Aorta (tissue), 5 donors: ENCODE measurements around the gene OTOF. TPM values are rescaled to one million over a fixed set of nuclear protein-coding genes. Genes with fewer than 3 reads are reported as not detected.
A peak's percentile ranks its signal among the peaks of the same experiment; 100 is the strongest.

ENCODE experiments used
- ATAC-seq: fragments of 200-7000 bp; cut with Tn5 transposase; one replicate; pipeline ENCODE4 v1.9.1; 2022; ENCODE audit warnings: moderate library complexity; ENCODE audit not compliant: low FRiP score
- DNase-seq, 2 donors: peaks; one replicate each; pipeline ENCODE4 v3.0.0-alpha.2; 2020
- H3K27ac ChIP-seq, 2 donors: one replicate each; pipeline ENCODE4 v1.5.1; 2013; ENCODE audit warnings: low read length in 2 of 2, mild to moderate bottlenecking in 2 of 2, moderate library complexity in 2 of 2, control low read depth in 1 of 2, inconsistent platforms in 1 of 2, low read depth in 1 of 2
- H3K27me3 ChIP-seq, 2 donors: one replicate each; pipeline ENCODE4 v1.6.1; 2013; ENCODE audit warnings: control low read depth in 1 of 2, low read length in 1 of 2, mild to moderate bottlenecking in 1 of 2, moderate library complexity in 1 of 2; ENCODE audit not compliant: insufficient read depth in 2 of 2, control insufficient read depth in 1 of 2
- H3K36me3 ChIP-seq, 2 donors: one replicate each; pipeline ENCODE4 v1.6.1; 2013; ENCODE audit warnings: control low read depth in 1 of 2, low read length in 1 of 2, mild to moderate bottlenecking in 1 of 2; ENCODE audit not compliant: insufficient read depth in 2 of 2, control insufficient read depth in 1 of 2
- H3K4me1 ChIP-seq, 2 donors: one replicate each; pipeline ENCODE4 v1.6.1; 2013; ENCODE audit warnings: low read length in 2 of 2, control low read depth in 1 of 2, mild to moderate bottlenecking in 1 of 2, moderate library complexity in 1 of 2; ENCODE audit not compliant: insufficient read depth in 2 of 2, control insufficient read depth in 1 of 2
- H3K4me3 ChIP-seq, 2 donors: one replicate each; pipeline ENCODE4 v1.5.1; 2013; ENCODE audit warnings: low read length in 2 of 2, control low read depth in 1 of 2, mild to moderate bottlenecking in 1 of 2
- H3K9me3 ChIP-seq: one replicate; pipeline ENCODE4 v1.6.1; 2013; ENCODE audit warnings: mild to moderate bottlenecking, low read length; ENCODE audit not compliant: control insufficient read depth
- WGBS, 2 donors: extraction: QIAGEN DNeasy Blood & Tissue Kit; methylation state at CpG; one replicate each; pipeline ENCODE4 v1.1.7; 2013; 5-methylcytosine and 5-hydroxymethylcytosine counted together
- intact Hi-C, 2 donors: fragments of 100-400 bp; cut with DNase I; formaldehyde crosslinking; loops; one replicate each; pipeline versions ENCODE4 v1.14.2 to v1.15.0; 2022
- polyA plus RNA-seq, 2 donors: library from polyadenylated mRNA; stranded (reverse); fragments of 200-250 nt; gene quantifications; one replicate each; pipeline ENCODE4 v1.2.3, GENCODE V29; 2013
- total RNA-seq, 2 donors: library from RNA; stranded (reverse); fragmentation: NEBNext Ultra II Directional; extraction: Animal tissue kit (Norgen Biotek cat#: 25700); gene quantifications; one replicate each; pipeline ENCODE4 v1.2.1, GENCODE V29; 2021
- donor health status: healthy with polysubstance abuse.
- donor health status: Bipolar disorder and iron deficiency.
- donor health status: DM: no; HTN: no; CAD: no.
- donor health status: DM: no; HTN: no; CAD: no.
- donor health status: DM: yes; HTN: yes; CAD: no.

The OTOF gene
- total and polyA plus RNA-seq, 4 donors, result 0.06 to 0.24 TPM; not detected in 2

DNA sequence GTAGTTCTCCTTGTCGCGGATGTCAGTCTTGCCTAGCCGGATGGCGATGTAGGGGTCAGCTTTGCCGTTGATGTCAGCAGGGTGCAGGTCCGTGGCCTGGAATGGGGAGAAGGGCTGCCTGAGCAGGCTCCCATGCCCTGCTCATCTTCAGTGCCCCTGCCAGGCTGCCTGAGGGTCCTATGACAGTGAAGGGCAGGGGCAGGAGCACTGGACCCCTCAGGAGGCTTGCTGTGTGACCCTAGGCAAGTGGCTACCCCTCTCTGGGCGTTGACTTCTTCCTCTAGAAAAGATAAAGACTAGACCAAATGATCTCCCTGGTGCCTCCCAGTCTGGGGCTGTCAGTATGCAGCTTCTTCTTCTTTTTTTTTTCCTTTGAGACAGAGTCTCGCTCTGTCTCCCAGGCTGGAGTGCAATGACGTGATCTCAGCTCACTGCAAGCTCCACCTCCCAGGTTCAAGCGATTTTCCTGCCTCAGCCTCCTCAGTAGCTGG, 11.9 kb downstream of the OTOF start:
- 92 to 94% methylated on average over 10 of the region's 10 CpGs for WGBS, 2 donors
- H3K27ac ChIP-seq, result no peak overlapping the region
- no peak overlapping the region for H3K4me3 ChIP-seq
- H3K4me1 ChIP-seq, result no peaks in the 10 kb centered on the region
- ATAC-seq (no peak), DNase-seq (peak in 1 of 2 donors; percentile 55)
- intact Hi-C loops, result no loop called here
- no peaks in the 10 kb centered on the region for H3K36me3 ChIP-seq
- no peaks in the 10 kb centered on the region for H3K27me3 ChIP-seq
- peaks cover 1% of the 10 kb centered on the region for H3K9me3 ChIP-seq

DNA sequence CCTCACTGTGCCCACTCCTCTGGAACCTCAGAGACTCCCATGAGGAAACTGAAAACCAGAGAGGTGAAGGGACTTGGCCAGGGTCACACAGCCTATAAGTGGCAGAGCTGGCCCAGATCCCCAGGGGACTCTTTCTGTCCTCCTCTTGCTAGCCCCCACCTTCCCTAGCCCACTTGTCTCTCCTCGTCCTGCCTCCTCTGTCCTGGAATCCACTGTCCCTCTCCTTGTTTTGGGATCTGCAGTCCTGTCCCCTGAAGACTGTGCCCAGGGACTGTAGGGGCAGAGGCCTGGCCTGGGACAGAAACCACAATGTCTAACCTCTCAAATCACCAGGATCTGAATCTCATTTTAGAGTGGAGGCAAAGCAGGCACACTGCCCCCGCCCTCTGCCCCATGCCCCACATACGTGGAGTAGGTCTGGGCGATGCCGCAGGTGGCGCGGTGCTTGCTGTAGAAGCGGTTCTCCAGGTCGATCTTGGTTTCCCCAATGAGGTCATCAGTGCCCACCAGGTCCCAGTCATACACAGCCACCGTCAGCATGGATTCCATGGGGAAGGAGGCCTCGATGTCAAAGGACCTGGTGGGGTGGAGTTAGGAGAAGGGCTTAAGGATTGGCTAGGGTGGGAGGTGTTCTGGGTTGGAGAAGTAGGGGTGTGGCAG, 12.5 kb downstream of the OTOF start:
- intact Hi-C loops, result no loop called here
- WGBS, 2 donors, result 92 to 93% methylated on average over 11 of the region's 11 CpGs
- H3K36me3 ChIP-seq, result no peaks in the 10 kb centered on the region
- H3K27ac ChIP-seq, result no peak overlapping the region
- H3K4me3 ChIP-seq, result no peak overlapping the region
- ATAC-seq (no peak), DNase-seq (no peak)
- no peaks in the 10 kb centered on the region for H3K4me1 ChIP-seq
- H3K9me3 ChIP-seq, result peaks cover 1% of the 10 kb centered on the region
- no peaks in the 10 kb centered on the region for H3K27me3 ChIP-seq

DNA sequence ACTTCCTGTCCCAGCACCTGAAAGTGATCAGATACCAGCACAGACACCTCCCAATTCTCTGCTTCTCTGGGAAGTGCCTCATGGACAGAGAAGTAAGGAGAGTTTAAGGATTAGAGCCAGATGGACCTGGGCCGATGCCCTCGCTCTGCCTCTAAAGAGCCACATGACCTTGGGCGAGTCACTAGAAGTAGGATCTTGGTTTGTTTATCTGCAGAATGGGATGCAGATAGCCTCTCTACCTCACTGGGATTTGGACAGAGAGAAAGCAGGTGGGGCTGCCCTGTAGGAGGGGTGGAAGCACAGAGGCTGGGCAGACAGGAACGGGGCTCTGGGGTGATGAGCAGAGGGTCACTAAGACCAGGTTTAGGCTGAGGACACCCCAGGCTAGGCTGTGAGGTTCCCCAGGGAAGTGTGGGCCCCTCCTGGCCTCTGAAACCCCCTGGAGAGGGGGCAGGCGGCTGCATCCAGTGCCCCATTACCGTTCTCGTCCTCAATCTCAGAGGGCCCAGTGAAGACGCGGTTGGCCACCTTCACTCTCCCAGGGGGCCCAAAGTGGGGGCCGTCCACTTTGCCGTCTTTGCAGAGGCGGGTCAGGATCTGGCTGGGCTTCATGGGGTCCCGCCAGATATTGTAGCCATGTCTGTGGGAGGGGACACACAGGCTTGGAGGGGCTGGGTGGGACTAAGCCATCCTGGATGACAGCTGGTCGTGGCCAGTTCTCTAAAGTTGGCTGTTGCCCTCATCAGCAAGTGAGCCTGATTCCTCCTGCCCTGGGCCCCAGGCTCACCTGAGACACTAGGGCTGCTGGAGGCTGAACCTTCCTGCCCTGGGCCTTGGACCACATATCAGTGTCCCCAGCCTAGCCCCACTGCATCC, 13.3 kb downstream of the OTOF start:
- H3K36me3 ChIP-seq, result no peaks in the 10 kb centered on the region
- no peak overlapping the region for H3K27ac ChIP-seq
- no peak for ATAC-seq
- WGBS, 2 donors, result 79 to 84% methylated on average over 14 of the region's 14 CpGs
- H3K9me3 ChIP-seq, result no peaks in the 10 kb centered on the region
- no peak overlapping the region for H3K4me3 ChIP-seq
- H3K4me1 ChIP-seq, result no peaks in the 10 kb centered on the region
- intact Hi-C loops, result no loop called here
- peak; percentile 36 to 51 for DNase-seq
- H3K27me3 ChIP-seq, result no peaks in the 10 kb centered on the region

DNA sequence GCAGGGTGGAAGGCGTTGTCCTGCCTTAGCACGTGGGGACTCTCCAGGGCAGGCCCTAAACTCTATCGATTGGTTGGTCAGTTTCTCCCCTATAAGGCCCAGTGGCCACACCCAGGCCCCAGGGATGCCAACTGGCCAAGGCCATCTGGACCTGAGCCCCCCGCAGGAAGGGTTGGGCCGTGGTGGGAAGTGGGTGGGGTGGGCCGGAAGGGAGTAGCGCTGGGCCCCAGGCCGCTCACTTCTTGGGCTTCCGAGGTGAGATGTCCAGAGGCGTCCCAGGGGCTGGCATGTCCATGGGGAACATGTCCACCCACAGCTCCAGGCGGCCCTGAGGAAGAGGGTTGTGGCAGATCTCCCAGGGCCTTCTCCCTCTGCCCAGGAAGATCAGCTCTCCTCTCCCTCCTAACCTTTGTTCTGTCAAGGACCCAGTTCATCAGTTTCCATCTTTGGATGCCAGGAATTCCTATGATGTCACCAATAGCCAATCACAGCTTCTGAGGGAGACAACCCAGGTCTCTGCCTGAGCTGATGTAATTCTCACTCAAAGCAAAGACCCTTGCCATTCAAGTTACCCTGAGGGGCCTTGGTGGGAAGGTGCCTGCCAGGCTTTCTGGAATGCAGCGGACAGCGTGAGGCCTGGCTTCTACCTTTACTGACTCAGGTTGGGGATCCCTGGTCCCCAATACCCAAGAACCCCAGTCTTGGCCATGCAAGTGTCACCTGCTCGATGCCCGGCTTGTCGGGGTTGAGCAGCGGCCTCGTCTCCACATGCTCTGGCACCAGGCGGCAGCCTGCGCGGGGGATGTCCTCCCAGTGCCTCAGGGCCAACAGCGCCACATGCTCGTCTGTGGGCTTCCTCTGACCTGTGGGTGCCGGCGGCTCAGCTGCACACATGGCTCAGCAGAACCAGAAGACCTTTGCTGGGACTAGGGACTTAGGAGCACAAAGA, 14.4 kb downstream of the OTOF start:
- no peak for ATAC-seq
- intact Hi-C loops, result no loop called here

DNA sequence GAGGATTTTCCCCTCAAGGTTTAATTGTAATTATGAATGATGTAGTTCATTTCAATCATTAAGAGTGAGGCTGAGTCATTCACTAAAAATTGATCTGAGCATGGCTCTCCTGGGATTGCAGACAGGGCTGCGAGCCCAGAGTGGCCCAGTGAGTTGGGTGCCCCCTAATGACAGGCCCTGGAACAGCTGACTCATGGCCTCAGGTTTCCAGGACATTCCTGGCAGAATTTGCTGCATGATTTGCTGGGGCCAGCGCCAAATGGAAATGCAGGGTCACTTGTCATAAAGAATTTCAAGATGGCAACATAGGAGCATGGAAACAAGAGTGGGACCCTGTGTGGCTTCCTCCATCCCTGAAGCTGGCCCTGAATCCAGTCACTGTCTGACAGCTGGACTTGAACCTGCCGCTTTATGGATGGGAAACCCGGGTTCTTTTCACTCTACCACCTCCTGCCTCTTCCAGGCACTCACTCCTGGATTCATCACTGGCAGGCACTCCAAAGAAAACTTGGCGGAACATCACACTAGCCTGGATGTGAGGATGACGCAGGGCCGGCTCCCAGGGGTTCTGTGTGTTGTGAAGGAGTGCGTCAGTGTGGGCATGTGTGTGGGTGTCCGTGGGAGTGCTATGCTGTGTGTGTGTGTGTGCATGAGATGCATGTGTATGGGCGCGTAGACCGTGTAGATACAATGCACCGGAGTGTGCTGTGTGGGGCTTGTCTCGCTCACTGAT, 15.2 kb downstream of the OTOF start:
- Histone ChIP-seq H3K4me3 (no peak overlapping the region), H3K27me3 (no peaks in the 10 kb centered on the region), H3K36me3 (no peaks in the 10 kb centered on the region), H3K27ac (no peak overlapping the region), H3K4me1 (no peaks in the 10 kb centered on the region), H3K9me3 (no peaks in the 10 kb centered on the region)
- intact Hi-C loops, result no loop called here
- peak; percentile 36 for ATAC-seq
- WGBS, 2 donors, result 85 to 86% methylated on average over 14 of the region's 14 CpGs
- DNase-seq, result peak; percentile 64 to 82

More for the DNA sequence above, 14.4 kb downstream of the OTOF start:
- Histone ChIP-seq H3K27me3 (no peaks in the 10 kb centered on the region), H3K9me3 (no peaks in the 10 kb centered on the region), H3K4me1 (no peaks in the 10 kb centered on the region), H3K36me3 (no peaks in the 10 kb centered on the region), H3K4me3 (no peak overlapping the region), H3K27ac (no peak overlapping the region)
- DNase-seq, result peak; percentile 35 to 76
- WGBS, 2 donors, result 95 to 96% methylated on average over 25 of the region's 25 CpGs

DNA sequence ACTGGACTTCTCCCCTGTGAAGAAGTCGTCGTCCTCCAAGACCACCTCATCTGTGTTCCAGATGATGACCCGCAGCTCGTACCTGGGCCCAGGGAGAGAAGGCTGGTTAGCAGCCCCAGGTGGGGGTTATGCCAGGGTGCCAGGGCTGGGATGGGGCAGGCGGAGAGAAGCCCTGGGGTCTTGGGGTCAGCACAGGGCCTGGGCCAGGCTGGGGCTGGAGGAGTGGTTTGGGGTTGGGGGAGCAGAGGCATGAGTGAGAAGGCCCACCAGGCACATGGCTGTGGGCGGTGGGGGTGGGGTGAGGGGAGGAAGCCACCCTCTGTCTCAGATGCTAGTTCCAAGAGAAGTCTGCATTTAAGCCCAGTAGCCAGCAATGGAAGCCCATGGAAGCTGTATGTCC, 15.8 kb downstream of the OTOF start:
- no peak for ATAC-seq
- peak; percentile 42 to 69 for DNase-seq
- H3K9me3 ChIP-seq, result no peaks in the 10 kb centered on the region
- H3K27ac ChIP-seq, result no peak overlapping the region
- WGBS, 2 donors, result 94 to 96% methylated on average over 6 of the region's 6 CpGs
- no peak overlapping the region for H3K4me3 ChIP-seq
- intact Hi-C loops, result no loop called here
- no peaks in the 10 kb centered on the region for H3K4me1 ChIP-seq
- H3K27me3 ChIP-seq, result no peaks in the 10 kb centered on the region
- no peaks in the 10 kb centered on the region for H3K36me3 ChIP-seq

DNA sequence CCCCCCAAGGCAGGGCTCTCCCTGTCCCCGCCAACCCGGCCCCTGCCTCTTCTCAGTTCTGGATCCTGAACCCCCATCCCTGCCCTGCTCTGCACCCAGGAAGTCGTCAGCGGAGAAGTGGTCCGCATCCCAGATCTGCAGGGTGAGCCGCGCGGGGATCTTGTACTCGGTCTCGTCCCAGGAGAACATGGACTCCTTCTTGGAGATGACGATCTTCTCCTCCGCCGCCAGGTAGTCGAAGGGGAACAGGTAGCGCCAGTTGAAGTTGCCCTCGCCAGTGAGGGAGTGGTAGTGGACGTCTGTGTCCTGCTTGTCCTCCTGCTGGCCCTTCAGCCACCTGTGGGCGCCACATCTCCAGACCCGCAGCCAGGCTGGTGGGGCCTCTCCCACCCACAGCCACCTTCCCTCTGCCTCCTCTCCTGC, 16.3 kb downstream of the OTOF start:
- no peak for ATAC-seq
- 94% methylated on average over 19 of the region's 19 CpGs for WGBS, 2 donors

DNA sequence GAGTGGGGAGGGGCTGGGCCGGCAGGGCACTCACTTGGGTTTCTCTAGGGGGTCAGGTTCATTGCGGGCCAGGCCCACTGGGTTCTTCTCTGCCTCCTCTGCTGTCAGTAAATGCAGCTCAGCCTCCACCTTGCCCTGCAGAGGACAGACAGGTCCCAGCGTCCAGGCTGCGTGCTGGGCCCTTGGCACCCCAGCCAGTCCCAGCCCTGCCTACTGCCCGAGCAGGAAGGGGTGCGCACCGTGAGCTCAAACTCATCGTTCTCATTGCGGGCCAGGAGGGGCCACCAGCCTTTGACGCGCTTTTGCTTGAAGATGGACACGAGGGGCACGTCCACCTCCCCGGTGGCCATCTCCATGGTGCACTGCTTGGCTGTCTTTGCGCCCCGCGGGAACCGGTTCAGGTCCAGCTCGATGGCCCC, 17.3 kb downstream of the OTOF start:
- intact Hi-C loops, result no loop called here
- no peak overlapping the region for H3K27ac ChIP-seq
- no peak overlapping the region for H3K4me3 ChIP-seq
- no peaks in the 10 kb centered on the region for H3K9me3 ChIP-seq
- ATAC-seq, result no peak
- H3K27me3 ChIP-seq, result no peaks in the 10 kb centered on the region
- no peaks in the 10 kb centered on the region for H3K4me1 ChIP-seq
- no peaks in the 10 kb centered on the region for H3K36me3 ChIP-seq
- WGBS, 2 donors, result 90 to 92% methylated on average over 19 of the region's 19 CpGs
- peak in 1 of 2 donors; percentile 64 for DNase-seq

More for the DNA sequence above, 16.3 kb downstream of the OTOF start:
- H3K27ac ChIP-seq, result no peak overlapping the region
- H3K9me3 ChIP-seq, result no peaks in the 10 kb centered on the region
- H3K4me3 ChIP-seq, result no peak overlapping the region
- no peaks in the 10 kb centered on the region for H3K36me3 ChIP-seq
- H3K4me1 ChIP-seq, result no peaks in the 10 kb centered on the region
- no peaks in the 10 kb centered on the region for H3K27me3 ChIP-seq
- intact Hi-C loops, result no loop called here
- peak; percentile 35 to 67 for DNase-seq
